Stimulated activated CD4-positive, alpha-beta T cell treated with anti-CD3 and anti-CD28 coated beads, Interleukin-15, amount 100 ng/mL, for 1 hour (primary cell): ENCODE results near the gene DGKG.

ENCODE experiments used
- DNase-seq, 2 donors: peaks; one replicate each; pipeline ENCODE4 v3.0.0-alpha.2; 2020; ENCODE audit warnings: low read depth in 1 of 2, low spot score in 1 of 2

Gene DGKG

GRCh38 chr3:186213946-186214345 lies 148.1 kb downstream of the DGKG start:
- DNase-seq = no peak

- no peak for DNase-seq
Measured at GRCh38 chr3:186212611-186213010, 149.4 kb downstream of the DGKG start.

GRCh38 chr3:186210852-186211500 lies 151.1 kb downstream of the DGKG start:
- no peak for DNase-seq

GRCh38 chr3:186209810-186210752 lies 152.0 kb downstream of the DGKG start:
- DNase-seq = no peak

GRCh38 chr3:186208296-186208989 lies 153.6 kb downstream of the DGKG start:
- DNase-seq = no peak

- no peak for DNase-seq
Measured at GRCh38 chr3:186207515-186207914, 154.5 kb downstream of the DGKG start.

GRCh38 chr3:186200726-186201125 lies 161.3 kb downstream of the DGKG start:
- no peak for DNase-seq

- no peak for DNase-seq
Measured at GRCh38 chr3:186198442-186198841, 163.6 kb downstream of the DGKG start.

- DNase-seq = no peak
Measured at GRCh38 chr3:186194451-186194811, 167.6 kb downstream of the DGKG start.

- DNase-seq = no peak
Measured at GRCh38 chr3:186193534-186194450, 168.2 kb downstream of the DGKG start.

GRCh38 chr3:186192823-186193222 lies 169.2 kb downstream of the DGKG start:
- DNase-seq = no peak

GRCh38 chr3:186189492-186189891 lies 172.5 kb downstream of the DGKG start:
- no peak for DNase-seq

- no peak for DNase-seq
Measured at GRCh38 chr3:186187401-186188275, 174.4 kb downstream of the DGKG start.

GRCh38 chr3:186185194-186185787 lies 176.7 kb downstream of the DGKG start:
- DNase-seq = no peak

- DNase-seq = no peak
Measured at GRCh38 chr3:186184021-186184420, 178.0 kb downstream of the DGKG start.

GRCh38 chr3:186182850-186183249 lies 179.2 kb downstream of the DGKG start:
- no peak for DNase-seq

- DNase-seq = no peak
Measured at GRCh38 chr3:186181901-186182300, 180.1 kb downstream of the DGKG start.

- no peak for DNase-seq
Measured at GRCh38 chr3:186180891-186181481, 181.0 kb downstream of the DGKG start.

GRCh38 chr3:186180151-186180550 lies 181.9 kb downstream of the DGKG start:
- no peak for DNase-seq
